T1000 (cell line): ENCODE results near the gene VWA1.
A peak's percentile ranks its signal among the peaks of the same experiment; 100 is the strongest.

Experiments used
- DNase-seq: peaks from one replicate; lab custom pipeline; 2025; ENCODE audit warnings: mixed read lengths; lab: John Stamatoyannopoulos, UW

VWA1 gene, protein sequence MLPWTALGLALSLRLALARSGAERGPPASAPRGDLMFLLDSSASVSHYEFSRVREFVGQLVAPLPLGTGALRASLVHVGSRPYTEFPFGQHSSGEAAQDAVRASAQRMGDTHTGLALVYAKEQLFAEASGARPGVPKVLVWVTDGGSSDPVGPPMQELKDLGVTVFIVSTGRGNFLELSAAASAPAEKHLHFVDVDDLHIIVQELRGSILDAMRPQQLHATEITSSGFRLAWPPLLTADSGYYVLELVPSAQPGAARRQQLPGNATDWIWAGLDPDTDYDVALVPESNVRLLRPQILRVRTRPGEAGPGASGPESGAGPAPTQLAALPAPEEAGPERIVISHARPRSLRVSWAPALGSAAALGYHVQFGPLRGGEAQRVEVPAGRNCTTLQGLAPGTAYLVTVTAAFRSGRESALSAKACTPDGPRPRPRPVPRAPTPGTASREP

DNA sequence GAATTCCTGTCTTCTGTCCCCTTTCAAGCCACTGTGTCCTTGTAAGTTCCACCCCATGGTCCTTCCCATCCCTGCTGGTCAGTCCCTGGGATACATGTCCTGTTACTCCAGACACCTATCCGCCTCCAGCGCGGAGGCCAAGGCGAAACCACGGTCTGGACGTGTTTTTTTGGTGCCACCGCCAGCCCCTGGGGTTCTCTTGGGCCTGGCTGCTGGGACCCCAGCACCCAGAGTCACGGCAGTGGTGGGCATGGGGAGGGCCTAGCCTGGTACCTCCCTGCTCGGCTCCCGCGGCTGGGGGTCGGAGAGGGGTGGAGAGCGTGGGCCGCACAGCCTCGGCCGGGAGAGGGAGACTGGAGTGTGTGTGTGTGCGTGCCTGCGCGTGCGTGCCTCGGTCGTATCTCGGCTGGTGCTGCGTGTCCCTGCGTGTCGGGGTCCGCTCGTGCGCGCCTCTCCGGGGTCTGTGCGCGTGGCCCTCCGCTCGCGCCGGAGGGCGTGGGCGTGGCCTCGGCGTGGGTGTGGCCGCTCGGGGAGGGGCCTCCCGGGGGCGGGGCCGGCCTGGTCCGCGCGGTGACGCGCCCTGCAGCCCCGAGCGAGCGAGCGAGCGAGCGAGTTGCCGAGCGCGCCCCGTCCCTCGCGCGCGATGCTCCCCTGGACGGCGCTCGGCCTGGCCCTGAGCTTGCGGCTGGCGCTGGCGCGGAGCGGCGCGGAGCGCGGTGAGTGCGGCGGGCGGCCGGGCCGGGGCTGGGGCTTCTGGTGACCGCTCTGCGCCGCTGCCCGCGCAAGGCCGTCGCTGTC is at the start of gene VWA1:
Gene VWA1 (plus strand): TSS at position 585 of the 798 bp plus-strand sequence. CDS start 59 bp downstream, at position 644.
- peak; percentile 58 for DNase-seq

DNA sequence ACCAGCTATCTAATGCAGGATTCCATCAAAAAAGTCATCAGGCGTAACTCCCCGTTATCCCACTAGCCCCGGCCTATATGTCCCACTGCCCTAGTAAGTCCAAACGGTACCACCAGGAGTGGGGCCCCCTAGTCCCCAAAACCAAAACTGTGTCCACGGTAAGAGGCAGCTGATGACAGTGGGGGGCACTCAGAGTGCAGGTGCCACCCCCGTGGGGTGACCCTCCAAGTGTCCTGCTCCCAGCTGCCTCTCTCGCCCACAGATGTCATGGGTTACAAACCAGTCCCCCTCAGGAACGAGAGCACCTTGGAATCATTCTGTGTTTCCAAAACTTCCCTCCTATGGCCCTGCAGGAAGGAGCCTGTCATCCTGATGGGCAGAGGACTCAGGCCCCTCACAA is 49.6 kb upstream of the VWA1 start:
- DNase-seq: no peak

DNA sequence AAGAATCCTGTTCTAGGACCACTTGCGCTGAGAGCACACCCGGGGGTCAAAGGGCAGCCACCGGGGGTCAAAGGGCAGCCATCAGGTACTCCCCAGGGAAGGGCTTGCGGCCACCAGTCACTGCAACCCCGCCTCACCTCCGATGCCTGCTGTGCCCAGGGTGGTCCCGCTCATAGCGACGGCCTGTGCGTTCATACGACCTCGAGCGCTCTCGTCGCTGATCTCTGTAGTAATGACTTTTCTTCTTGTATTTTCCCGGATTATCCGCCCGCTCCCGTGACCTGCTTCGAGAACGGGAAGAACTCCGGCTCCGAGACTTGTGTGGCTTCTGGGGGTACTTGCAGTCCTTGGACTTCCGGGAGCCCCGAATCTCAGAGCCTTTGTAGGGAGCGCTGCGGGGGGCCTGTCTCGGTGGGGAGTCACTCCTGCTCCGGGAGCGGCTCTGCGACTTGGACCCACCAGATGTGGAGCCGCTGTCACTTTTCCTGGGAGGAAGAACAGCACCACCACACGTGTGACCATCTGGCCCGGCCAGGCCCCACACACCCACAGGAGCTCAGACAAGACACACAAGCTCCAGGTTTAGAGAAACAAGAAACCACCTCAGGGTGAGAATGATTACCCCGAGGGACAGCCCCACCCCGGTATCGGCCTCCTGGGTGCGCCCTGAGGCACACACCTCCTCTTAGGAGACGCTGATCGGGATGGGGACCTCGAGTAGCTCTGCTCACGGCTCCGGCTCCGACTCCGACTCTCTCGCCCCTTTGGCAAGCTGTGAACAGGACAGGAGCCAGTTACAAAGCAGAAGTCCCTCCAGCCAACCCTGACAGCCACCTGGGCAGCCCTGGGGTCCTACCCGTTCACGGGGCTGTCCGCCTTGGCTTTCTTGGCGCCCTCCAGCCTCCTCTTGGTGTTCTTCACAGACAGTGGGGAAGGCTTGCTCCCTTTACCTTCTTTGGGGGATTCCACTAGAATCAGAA is 48.1 kb upstream of the VWA1 start:
- no peak for DNase-seq

DNA sequence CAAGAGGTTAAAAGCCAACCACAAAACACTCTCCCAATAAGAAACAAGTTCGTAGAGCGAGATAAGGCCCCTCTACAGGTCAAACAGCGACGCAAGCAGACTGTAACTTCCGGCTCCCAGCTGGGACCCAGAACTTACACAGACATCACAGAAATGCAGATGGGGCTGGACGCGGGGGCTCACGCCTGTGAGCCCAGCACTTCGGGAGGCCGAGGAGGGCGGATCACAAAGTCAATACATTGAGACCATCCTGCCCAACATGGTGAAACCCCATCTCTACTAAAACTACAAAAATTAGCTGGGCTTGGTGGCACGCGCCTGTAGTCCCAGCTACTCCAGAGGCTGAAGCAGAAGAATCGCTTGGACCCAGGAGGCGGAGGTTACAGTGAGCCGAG is 47.4 kb upstream of the VWA1 start:
- no peak for DNase-seq

DNA sequence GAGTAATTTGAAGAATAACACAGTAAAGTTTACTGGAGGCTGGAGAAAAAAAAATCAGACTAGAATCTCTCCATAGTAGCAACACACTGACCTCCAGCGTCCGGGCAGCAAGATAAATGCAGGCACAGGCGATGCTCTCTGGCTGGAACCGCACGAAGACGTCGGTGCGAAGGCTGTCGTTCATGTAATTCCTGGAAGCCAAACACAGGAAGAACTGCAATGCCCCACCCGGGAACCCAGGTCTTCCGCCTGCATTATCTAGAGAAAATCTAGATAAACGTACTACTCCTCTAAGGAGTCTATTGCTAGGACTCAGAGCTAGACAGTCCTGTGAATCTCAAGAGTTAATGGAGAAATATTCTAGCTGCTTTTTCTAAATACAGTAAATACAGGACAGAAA is 44.8 kb upstream of the VWA1 start:
- no peak for DNase-seq

DNA sequence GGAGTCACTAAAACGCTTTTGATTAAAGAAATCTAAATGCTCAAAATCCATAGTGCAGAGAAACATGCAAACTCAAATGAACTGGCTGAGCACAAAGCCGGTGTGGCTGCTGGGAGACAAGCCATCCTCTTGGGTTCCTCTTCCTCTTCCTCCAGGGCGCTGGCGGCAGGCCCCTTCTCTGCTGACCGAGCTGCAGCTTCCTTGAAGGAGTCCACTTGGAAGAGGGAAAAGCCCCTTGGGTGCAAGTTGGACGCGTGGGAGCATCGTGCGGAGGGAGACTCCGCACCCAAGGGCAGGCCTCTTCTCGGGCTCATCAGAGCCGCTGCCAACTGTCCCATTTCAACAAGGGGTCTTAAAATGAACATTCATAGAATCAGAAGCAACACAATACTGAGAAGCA is 44.3 kb upstream of the VWA1 start:
- no peak for DNase-seq

DNA sequence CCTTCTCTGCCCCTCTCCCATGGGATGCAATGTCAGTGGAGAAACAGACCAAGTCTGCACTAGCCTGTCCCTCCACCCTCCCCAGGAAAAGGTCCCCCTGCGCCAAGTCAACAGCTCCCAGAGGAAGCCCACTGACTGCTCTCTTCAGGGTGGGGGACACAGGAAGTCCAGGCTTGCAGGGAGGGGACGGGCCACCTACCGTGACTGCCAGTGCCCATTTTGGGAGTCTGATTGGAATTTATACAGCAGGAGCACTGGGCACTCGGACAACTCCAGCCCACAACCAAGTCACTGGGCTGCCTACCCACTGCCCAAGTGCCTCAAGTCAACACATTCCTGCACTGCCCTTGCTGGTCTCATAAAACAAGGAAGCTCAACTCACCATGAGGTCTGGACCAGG is 42.5 kb upstream of the VWA1 start:
- no peak for DNase-seq

DNA sequence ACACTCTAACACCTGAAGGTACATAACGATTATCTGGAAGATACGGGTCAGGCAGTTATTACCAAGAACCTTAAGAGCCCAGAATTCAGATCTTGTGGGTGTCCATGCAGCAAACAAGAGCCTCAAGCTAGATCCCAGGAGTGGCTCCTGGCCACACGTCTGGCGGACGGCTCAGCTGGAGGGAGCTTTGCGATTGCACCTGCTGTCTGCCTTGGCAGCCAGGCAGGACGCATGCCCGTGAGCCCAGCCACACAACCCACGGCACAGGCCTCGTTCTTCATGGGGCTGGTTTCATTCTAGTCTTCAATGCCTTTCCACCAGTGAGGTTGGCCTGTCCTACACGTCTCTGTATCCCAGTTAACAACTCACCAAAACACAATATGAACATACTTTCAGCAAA is 42.1 kb upstream of the VWA1 start:
- DNase-seq: no peak

DNA sequence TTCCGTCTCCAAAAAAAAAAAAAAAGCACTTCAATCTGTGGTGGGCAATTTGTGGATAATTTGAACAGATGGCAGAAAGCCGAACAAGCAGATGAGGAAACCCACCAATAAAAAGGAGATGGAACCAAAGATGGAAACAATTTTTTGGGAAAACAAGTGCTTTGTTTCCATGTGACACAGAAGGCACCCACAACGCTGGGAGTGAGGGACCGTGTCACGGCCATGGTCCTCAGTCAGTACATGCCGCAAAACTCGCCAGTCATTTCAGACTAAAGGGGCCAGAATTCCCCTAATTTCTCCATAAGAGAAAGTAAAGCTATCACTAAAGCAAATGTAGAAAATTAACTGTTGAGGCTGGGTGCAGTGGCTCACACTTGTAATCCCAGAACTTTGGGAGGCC is 41.4 kb upstream of the VWA1 start:
- DNase-seq: no peak

DNA sequence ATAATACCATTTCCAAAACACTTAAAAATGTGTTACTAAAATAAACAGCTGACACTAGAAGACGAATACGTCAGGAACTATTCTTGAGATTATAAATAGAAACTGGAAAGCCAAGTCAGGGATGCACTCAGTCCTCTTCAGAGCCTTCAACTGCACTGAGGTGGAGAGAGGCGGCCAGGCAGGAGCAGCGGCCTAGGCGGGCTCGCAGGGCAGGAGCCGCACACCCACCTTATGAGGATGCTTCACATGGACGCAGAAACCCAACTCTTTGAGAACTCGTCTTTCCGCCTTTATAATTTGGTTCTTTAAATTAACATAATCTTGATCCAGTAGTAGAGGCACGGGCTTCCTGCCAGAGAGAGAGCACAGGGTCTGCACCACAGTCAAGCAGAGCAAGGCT is 40.3 kb upstream of the VWA1 start:
- no peak for DNase-seq

DNA sequence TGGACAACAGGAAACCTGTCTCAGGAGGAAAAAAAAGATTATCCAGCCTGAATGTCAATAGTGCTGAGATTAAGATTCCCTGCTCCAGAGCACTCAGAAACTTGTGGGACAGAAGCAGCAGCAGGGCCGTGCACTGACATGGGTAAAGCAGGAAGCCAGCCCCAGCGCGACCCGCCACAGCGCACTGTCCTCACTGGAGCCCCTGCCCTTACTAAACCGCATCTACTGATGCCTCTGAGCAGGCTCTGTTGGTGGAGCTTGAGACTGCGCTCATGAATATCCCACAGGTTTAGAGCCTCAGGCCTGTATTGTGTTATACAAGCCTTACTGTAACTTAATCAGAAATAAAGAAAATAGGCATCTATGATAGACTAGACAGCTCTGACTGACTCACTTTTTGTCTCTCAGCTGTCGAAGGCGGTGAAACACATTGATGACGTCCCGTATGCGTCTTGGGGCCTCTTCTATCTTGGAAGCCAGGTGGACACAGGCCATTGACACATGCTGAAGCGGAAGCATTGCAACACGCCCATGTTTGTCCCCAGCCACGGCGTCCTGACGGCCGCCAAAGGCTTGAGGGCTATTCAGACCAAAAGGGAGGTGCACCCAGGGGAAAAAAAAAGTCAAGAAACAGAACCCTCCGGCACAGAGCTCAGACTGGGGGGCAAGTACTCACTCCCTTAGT is 37.5 kb upstream of the VWA1 start:
- peak; percentile 11 for DNase-seq

DNA sequence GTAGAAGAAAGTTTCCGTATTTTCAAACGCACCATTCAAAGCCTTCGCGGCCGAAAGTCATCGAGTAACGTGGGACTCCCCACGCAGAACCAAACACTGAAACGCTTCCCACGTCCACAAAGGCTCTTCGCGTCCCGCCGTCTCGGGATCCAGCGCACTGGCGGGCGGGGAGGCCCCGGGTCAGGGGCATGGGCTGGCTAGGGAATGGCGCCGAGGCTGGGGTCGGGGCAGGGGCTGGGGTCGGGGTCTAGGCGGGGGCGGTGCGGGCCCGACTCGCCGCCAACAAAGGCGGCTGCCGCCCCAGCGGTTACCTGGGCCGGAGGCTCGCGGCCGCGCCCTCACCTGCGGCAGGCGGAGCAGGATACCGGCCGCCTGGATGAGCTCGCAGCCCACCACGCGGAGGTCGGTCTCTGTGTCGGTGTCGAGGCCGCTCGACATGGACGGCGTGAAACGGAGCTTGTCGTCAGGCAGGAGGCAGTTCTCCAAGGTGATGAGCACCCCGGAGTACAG is 36.8 kb upstream of the VWA1 start:
- no peak for DNase-seq

DNA sequence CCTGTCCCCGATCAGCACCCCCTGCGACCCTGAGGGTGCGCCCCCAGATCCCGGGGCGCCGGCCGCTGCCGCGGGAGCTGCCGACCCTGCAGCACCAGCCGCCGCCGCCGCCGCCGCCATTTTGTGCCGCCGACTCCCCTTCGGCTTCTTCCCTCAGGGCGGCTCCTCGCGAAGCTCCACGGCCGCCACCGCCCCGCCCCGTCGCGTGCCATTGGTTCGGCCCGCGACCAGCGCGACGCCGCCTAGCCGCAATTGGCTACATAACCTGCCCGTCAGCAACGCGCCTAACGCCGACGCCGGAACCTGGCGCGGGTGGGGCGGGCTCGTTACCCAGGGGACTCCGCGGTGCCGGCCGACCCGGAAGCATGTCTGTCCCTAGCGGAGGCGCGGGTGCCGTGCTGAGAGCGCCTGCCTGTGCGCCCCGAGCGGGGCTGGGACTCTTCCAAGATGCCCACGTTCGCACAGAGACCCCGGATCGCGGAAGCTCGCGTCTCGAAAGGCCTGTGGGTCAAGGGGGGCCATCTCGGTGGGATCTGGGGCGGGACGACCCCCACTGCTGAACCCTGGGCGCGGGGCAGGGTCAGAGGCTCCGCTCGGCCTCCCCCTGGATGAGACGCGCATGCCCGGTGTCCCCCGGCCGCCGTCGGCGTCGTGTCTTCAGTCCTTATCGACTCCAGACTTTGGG is 36.2 kb upstream of the VWA1 start, which contains the start of gene CCNL2:
Gene CCNL2 (minus strand): TSS at position 149 of the 685 bp plus-strand sequence. CDS start 29 bp downstream, at position 120.
- DNase-seq: peak; percentile 98

DNA sequence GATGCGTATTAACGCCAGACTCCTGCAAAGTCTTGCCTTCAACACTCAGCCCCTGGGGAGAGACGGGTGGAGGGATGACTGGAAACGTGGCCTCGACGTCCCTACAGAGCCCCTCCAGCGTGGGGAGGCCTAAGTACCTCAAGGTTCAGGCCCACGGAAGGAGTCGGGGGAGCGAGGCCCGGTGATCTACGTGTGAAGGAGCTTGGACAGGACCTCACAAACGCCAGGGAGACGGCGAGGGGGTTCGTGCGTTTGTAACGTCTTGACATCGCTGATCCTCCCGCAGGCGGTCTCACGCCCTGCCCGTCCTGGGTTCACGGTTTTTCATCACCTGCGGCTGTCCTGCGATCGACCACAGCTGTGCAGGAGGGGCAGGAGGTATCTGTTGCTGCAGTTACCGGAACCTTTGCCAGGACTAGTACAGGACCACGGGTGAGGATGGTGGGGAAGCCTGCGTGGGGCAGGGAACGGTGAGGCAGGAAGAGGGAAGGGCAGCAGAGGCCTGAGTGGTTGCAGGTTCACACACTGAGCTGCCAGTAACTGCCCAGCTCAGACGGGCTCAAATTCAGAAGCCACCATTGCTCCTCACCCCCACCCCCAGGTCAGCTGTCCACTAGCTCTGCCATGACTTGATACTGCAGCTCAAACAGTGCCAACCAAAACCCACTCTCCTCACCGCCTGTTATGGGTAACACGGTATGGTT is 35.5 kb upstream of the VWA1 start:
- DNase-seq: no peak

DNA sequence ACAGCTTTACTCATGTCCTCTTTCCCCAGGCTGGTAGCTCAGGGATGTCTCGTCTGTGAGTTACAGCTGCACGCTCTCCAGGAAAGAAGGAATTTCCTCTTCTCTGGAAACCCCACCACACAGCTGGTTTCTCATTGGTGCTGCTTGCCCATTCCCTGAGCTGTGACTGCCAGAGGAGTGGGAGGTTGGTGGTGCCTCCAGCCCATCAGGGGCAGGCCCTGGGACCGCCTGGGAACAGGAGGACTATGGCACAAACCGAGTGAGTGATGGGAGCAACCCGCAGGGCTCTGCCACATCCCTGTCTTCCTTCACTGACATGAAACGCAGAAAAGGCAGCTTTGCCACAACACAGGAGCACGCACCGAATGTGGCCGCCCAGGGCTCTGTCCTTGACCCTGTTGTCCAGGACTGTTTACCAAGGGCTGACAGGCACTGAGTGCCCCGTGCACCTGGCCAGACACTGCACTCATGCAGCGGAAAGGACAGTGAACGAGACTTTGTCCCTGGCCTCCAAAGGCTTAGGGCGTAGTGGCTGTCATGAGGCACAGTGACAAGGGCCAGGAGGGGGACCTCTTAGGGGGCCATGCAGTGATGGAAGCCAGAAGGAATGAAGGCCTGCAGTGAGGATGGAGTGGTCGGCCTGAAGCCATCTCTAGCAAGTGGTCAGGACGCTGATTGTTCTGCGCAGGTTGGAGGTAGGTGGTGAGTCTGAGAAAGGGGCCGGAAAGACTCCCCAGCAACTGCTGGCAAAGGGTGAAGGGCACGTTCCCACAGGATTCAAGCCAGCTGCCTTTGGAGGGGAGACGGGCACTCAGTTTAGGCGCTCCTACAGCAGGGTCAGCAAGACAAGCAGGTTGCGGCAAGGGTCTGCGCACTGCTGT is 34.7 kb upstream of the VWA1 start:
- no peak for DNase-seq

DNA sequence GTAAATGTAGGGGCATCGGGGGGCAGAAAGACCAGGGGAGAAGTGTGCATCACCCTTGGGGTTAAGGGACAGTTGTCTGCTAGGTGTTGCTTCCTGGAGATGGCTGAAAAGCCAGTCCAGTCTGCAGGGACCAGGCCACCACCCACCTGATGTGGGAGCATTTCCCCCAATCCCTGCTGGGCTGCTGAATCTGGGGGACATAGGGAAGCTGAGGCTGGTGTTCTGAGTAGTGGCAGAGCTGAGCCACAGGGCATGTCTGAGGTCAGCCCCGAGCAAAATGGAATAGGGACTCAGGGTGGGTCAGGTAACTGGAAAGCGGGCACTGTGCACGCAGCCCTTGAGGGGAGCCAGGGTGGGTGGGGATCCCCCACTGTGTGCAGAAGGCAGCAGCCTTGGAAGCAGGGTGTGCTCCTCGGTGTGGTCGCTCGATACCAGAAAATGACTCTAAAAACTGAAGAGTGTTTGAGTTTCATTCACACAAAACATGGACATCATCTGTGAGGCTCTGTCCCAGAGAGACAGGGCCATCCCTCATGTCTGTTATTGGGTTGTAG is 34.0 kb upstream of the VWA1 start:
- DNase-seq: no peak

DNA sequence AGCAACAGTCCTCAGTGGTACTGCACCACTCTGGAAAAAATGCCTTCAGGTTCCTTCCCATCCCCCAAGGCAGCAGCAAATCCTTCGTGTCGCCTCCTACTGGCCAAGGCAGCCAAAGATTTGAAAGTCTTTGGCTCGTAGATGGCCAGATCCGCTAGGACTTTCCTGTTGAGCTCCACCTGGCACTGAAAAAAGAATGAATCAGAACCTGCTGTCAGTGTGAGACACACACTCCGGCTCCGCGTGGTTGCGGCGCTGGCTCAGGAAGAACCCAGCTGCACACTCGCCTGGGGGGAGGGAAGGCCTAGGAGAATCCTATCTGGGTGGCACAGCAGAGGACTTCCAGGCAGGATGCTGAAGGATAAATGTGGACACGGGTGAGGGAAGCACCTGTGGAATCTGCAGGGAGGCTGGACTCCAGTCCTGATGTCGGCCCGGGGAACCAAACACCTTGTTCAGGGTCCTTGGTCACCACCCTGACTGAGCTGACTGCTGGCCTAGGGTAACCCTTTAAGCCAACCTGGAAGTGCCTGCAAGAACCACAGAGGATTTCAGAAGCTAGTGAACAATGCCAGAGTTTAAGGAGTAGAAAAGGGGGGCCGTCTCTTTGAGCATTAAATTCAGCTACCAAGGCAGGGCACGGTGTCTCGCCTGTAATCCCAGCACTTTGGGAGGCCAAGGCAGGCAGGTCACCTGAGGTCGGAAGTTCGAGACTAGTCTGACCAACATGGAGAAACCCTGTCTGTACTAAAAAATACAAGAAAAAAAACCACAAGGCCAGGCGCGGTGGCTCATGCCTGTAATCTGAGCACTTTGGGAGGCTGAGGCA is 33.2 kb upstream of the VWA1 start:
- DNase-seq: peak; percentile 4
